ENCODE data around the gene MXI1. TPM values are rescaled to one million over a fixed set of nuclear protein-coding genes. Genes with fewer than 3 reads are reported as not detected.

The MXI1 gene
- total RNA-seq, 1 experiment from 2014 or later, result 12.1 TPM

- Histone ChIP-seq H3K36me3 (ENCODE audit: control insufficient read depth, insufficient read depth, low read length) (no peaks in the 10 kb centered on the region; the same call in 1 of the 2 replicates), H3K4me3 (ENCODE audit: low read depth in 2 of 2, low read length in 2 of 2) (no peak overlapping the region), H3K27ac (ENCODE audit: low read length) (no peak overlapping the region), H3K9me3 (ENCODE audit: control insufficient read depth, insufficient read depth, low read depth, low read length) (no peaks in the 10 kb centered on the region), H3K4me1 (ENCODE audit: control insufficient read depth, insufficient read depth, low read length) (no peaks in the 10 kb centered on the region), H3K27me3 (ENCODE audit: control insufficient read depth, insufficient read depth, low read length) (no peaks in the 10 kb centered on the region)
- POLR2A ChIA-PET, result no interaction called here
- ATAC-seq (no peak), DNase-seq (ENCODE audit: low read depth, low spot score) (no peak)
- in situ Hi-C loops (cut with HindIII; ENCODE audit: low pct_unique_long_range_greater_than_20kb, low sequenced_read_pairs), result no loop called here
- CTCF ChIA-PET, result no interaction called here
- TF ChIP-seq POLR2AphosphoS5 (IDR thresholded peaks at IDR 0.05; ENCODE audit: low read depth, low read length) (no peak), REST (IDR thresholded peaks at IDR 0.05; ENCODE audit: insufficient read depth in 1 of 2, low read depth in 2 of 2, low read length in 1 of 2) (no peak), CTCF (IDR thresholded peaks at IDR 0.05) (no peak), TCF7L2 (IDR thresholded peaks at IDR 0.05; ENCODE audit: low read depth, low read length) (no peak), SIN3A (IDR thresholded peaks at IDR 0.05; ENCODE audit: borderline replicate concordance, insufficient read depth, low read depth, low read length) (no peak)
- BruUV-seq (replicated peaks), result no TSS peak
- intact Hi-C loops (cut with micrococcal nuclease; ENCODE audit: unreplicated experiment), result loop anchor here (5.0 kb wide), 1 partner anchor 69 kb away; the partner anchor contains the start of gene MXI1
Measured at GRCh38 chr10:110276603-110277002, 69.2 kb downstream of the MXI1 start.

GRCh38 chr10:110277591-110277990, 70.2 kb downstream of the MXI1 start:
- intact Hi-C loops (cut with micrococcal nuclease; ENCODE audit: unreplicated experiment) (loop anchor here (5.0 kb wide), 1 partner anchor 70 kb away; the partner anchor contains the start of gene MXI1), in situ Hi-C loops (cut with HindIII; ENCODE audit: low pct_unique_long_range_greater_than_20kb, low sequenced_read_pairs) (no loop called here)

More at GRCh38 chr10:110277591-110277990, 70.2 kb downstream of the MXI1 start:
- BruUV-seq (replicated peaks), result no TSS peak
- DNase-seq (ENCODE audit: low read depth, low spot score) (no peak), ATAC-seq (no peak)
- H3K36me3 ChIP-seq (ENCODE audit: control insufficient read depth, insufficient read depth, low read length), result no peaks in the 10 kb centered on the region; the same call in 1 of the 2 replicates
- no peaks in the 10 kb centered on the region for H3K27me3 ChIP-seq (ENCODE audit: control insufficient read depth, insufficient read depth, low read length)
- POLR2A ChIA-PET, result no interaction called here
- H3K4me1 ChIP-seq (ENCODE audit: control insufficient read depth, insufficient read depth, low read length), result no peaks in the 10 kb centered on the region
- no peak overlapping the region for H3K4me3 ChIP-seq (ENCODE audit: low read depth in 2 of 2, low read length in 2 of 2)
- CTCF ChIA-PET, result interaction anchor here (1.6 kb wide), 1 partner anchor 140 kb away, joined by 5 read pairs; no protein-coding TSS in a partner anchor
- H3K27ac ChIP-seq (ENCODE audit: low read length), result no peak overlapping the region
- no peaks in the 10 kb centered on the region for H3K9me3 ChIP-seq (ENCODE audit: control insufficient read depth, insufficient read depth, low read depth, low read length)
- TF ChIP-seq REST (IDR thresholded peaks at IDR 0.05; ENCODE audit: insufficient read depth in 1 of 2, low read depth in 2 of 2, low read length in 1 of 2), result no peak
